Left lobe of liver (tissue), 2 donors: Measurements from ENCODE around the gene CACNA2D1. TPM values are rescaled to one million over a fixed set of nuclear protein-coding genes. Genes with fewer than 3 reads are reported as not detected.

ENCODE experiments used
- ATAC-seq: fragments of 200-7000 bp; cut with Tn5 transposase; one replicate; pipeline ENCODE4 v1.9.1; 2020; ENCODE audit warnings: mild to moderate bottlenecking, moderate library complexity
- DNase-seq: peaks from one replicate; pipeline ENCODE4 v3.0.0-alpha.2; 2020; ENCODE audit warnings: low spot score
- total RNA-seq: library from RNA; stranded (reverse); gene quantifications from one replicate; pipeline ENCODE4 v1.2.1, GENCODE V29; 2021
- donor health status: DM: no; HTN: no; CAD: no; lungs with moderate emphysema.
- donor health status: DM: no; HTN: yes; CAD: no.

Gene CACNA2D1
- total RNA-seq, 1 donor from 2014 or later = 0.91 TPM

DNA sequence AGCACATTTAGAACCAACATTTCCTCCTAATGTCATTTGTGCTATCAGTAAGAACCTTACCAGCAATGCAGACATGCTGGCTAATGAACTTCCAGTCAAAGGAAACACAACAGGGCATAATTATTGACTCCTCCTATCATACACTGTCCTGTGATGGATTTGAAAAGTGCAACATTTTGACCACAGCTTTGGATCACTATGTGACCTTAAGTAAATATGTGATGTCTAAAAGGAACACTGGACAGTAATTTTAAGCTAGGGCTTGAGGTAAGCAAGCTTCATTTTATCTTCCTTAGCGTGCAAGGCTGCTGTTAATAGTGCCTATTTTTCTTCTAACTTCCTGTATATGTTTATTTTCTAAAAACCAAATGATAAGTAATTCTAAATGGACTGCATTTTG is 433.2 kb downstream of the CACNA2D1 start:
- DNase-seq = no peak
- peak; percentile 37 for ATAC-seq

GRCh38 chr7:82007315-82007714 is 436.3 kb downstream of the CACNA2D1 start:
- peak; percentile 60 for ATAC-seq
- DNase-seq = no peak

GRCh38 chr7:82005056-82005455 is 438.5 kb downstream of the CACNA2D1 start:
- no peak for DNase-seq
- no peak for ATAC-seq

DNA sequence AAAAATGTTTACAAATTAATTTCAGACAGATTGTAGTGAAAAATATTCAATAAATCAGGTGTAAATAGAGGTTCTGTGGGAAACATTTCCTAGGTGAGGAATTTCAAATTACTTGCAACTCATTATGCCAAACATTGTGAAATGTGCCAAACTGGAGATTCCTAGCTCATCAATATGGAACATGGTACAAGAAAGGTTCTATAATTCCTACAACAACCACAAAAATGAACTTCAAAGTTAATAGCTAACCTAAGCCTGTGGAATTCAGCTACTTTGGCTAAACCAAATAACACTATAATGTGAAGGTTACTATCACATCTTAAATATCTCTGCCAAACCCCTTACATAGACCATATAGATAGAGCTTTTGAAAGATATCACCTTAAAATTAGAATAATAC is 450.4 kb downstream of the CACNA2D1 start:
- no peak for DNase-seq
- ATAC-seq = no peak

DNA sequence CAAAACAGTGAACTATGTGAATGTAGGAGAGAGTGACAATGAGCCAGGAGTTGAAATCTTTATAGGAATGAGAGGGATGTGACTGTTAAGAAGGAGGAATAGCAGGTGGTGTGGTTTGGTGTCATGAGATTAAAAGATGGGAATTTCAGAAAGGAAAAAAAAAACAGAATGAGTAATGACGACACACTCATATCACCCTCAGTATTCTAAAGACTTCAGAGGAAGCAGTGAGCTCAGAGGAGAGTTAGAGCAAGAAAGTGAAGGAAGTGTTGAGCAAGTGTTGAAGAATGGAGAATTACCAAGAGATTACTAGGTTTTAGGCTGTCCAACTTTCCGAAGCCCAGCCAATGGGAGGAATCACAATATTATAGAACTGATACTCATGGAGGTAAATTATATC is 453.2 kb downstream of the CACNA2D1 start:
- DNase-seq (no peak), ATAC-seq (no peak)

DNA sequence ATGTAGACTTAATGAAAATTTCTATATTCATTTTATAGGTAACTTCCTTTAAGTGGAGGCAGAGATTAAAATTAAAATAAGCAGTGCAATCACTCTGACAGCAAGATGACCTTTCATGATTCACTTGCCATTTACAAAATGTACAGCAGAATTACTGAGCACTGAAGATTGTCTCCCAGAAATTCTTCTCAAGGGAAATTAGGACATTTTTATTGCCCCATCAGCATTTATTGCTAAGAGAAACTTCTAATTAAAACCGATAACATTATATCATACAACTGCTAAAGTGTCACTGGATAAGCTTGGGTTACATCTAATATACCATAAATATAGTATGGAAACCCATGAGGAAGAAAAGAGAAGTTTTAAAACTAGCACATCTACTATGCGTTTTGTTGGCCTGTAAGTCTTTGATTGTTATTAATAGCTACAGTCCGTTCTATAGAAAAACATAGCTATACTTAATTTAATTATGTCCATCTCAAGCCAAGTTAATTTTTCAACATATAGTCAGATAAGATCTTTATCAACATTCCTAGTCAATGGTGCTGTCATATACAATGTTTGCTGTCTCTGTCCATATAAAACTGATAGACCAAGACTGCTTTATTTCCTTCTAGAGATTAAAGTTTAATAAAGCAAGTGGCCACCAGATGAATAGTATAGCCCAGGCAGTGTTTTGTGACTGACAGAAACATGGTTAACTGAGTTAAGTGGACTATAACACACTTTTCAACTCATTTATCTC is 456.7 kb downstream of the CACNA2D1 start:
- DNase-seq (no peak), ATAC-seq (no peak)

DNA sequence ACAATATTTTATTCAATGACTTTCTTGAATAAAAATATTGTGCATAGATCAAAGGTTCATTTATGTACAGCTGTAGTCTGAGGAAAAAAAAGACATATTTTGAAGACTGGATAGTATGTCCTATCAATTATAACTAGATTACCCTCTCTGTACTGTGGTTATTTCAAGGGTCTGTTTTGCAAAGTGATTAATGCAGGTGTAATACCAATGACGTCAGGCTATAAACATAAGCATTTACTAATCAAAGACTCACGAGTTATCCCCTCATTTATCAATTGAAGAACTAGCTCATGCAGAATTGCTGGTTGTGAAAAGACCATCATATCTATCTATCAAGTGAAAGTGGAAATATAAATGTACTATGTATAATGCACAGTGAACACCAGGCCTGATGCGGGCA is 460.2 kb downstream of the CACNA2D1 start:
- no peak for ATAC-seq
- no peak for DNase-seq

GRCh38 chr7:81973117-81973516 is 470.5 kb downstream of the CACNA2D1 start:
- ATAC-seq = no peak
- DNase-seq = no peak

DNA sequence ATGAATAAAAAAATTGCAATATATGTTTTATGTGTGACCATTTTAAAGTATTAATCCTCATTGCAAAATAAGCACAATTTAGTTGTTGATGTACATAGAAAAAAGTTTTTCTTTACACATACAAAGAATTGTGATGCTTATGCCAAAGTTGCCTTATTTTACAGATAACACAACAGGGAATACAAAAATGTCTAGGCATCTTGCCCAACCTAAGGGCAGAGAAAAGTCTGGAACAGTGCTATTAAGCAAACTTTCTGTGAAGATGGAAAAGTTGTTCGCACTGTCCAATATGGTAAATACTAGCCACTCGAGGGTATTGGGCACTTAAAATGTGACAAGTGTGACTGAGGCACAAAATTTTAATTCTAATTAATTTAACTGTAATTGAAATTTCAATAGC is 483.6 kb downstream of the CACNA2D1 start:
- no peak for DNase-seq
- no peak for ATAC-seq

- ATAC-seq (no peak), DNase-seq (no peak)
These were observed 486.1 kb downstream of the CACNA2D1 start for GRCh38 chr7:81957517-81957916.

GRCh38 chr7:81956520-81956919 is 487.1 kb downstream of the CACNA2D1 start:
- ATAC-seq = peak; percentile 78
- no peak for DNase-seq

- DNase-seq (no peak), ATAC-seq (no peak)
These were observed 494.3 kb downstream of the CACNA2D1 start for GRCh38 chr7:81949306-81949705.

- no peak for ATAC-seq
- no peak for DNase-seq
These were observed 499.5 kb downstream of the CACNA2D1 start for GRCh38 chr7:81944058-81944457.

GRCh38 chr7:81937091-81937490 is 506.5 kb downstream of the CACNA2D1 start:
- ATAC-seq (no peak), DNase-seq (no peak)

- DNase-seq (no peak), ATAC-seq (no peak)
These were observed 508.8 kb downstream of the CACNA2D1 start for GRCh38 chr7:81934596-81935301.

DNA sequence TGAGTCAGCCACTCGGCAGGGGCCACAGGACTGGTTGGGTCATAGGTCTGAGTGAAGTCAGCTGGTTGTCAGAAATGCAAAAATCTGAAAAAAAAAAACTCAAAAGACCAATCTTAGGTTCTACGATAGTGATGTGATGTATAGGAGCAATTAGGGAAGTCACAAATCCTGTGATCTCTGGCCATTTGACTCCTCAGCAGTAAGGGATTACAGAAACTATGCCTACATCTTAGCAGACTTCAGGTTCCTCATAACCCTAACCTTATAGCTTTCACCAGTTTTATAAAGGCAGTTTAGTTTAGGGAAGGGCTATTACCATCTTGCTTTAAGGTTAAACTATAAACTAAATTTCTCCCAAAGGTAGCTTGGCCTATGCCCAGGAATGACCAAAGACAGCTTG is 510.6 kb downstream of the CACNA2D1 start:
- no peak for ATAC-seq
- no peak for DNase-seq

GRCh38 chr7:81929386-81929785 is 514.2 kb downstream of the CACNA2D1 start:
- no peak for DNase-seq
- no peak for ATAC-seq

DNA sequence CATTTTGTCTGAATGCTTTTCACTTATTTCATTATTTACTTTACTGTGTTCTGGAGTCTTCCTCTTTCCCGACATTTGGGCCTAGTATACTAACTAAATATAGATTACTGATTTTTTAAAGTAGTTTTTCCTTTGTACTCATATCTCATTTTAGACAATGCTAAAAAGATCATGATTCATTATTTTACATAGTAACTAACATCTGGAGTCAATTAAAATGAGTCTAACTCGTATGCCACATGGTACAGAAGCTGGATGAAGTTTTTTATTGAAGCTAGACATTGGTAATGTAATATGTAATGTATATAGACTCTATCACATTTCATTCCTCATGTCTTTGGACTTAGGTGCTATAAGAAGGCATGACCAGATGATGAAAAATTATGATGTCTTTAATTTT is 517.4 kb downstream of the CACNA2D1 start:
- DNase-seq (no peak), ATAC-seq (no peak)

- ATAC-seq (no peak), DNase-seq (no peak)
These were observed 518.0 kb downstream of the CACNA2D1 start for GRCh38 chr7:81925530-81925929.

GRCh38 chr7:81924494-81924893 is 519.1 kb downstream of the CACNA2D1 start:
- ATAC-seq = no peak
- DNase-seq = no peak

- no peak for DNase-seq
- ATAC-seq = no peak
These were observed 524.1 kb downstream of the CACNA2D1 start for GRCh38 chr7:81919494-81919893.

DNA sequence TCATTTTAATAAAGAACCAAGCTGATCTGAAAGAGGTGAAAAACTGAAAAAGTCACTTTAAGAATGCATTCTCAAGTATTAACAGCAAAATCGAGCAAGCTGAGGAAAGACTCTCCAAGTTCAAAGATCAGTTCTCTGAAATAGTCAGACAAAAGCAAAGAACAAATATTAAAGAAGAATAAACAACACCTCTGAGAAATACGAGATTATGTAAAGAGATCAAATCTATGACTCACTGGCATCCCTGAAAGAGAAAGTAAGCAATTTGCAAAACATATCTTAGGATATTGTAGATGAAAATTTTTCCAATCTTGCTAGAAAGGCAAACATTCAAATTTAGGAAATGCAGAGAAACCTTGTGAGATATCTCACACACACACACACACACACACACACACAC is 535.4 kb downstream of the CACNA2D1 start:
- DNase-seq = no peak
- ATAC-seq = no peak

DNA sequence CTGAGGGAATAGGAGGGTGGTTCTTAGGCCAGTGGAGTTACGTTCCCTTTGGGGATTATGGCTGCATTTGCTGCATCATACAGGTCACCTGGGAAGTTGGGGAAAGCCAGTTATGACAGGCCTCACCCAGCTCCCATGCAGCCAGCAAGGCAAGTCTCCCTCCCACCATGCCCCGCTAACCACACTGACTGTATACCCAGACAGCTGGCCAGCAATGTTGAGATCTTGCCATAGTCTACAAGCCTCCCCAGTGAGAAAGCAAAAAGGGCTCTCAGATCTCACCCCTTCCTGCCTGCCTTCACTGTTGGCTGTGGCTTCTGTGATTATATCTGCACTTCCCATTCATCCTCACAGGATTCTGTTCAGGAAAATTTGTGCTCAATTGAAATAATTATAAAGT is 540.5 kb downstream of the CACNA2D1 start:
- ATAC-seq = no peak
- DNase-seq = no peak
